Stimulated activated naive CD8-positive, alpha-beta T cell treated with anti-CD3 and anti-CD28 coated beads, Interleukin-15, Interleukin-2, amounts not matched to agents 100 U/mL and 50 U/mL, for 24 hours (primary cell): ENCODE measurements around the gene WIPF1.

Experiments used
- ATAC-seq: fragments of 150-1000 bp; cut with Tn5 transposase; one replicate; pipeline ENCODE4 v1.10.0; 2021
- DNase-seq: peaks from one replicate; pipeline ENCODE4 v3.0.0; 2021

The WIPF1 gene

GRCh38 chr2:174540893-174541292 lies 56.7 kb downstream of the WIPF1 start:
- ATAC-seq (no peak), DNase-seq (no peak)

- DNase-seq (no peak), ATAC-seq (no peak)
Measured at GRCh38 chr2:174535757-174536703, 61.6 kb downstream of the WIPF1 start.

- DNase-seq: no peak
Measured at GRCh38 chr2:174535083-174535482, 62.5 kb downstream of the WIPF1 start.

DNA sequence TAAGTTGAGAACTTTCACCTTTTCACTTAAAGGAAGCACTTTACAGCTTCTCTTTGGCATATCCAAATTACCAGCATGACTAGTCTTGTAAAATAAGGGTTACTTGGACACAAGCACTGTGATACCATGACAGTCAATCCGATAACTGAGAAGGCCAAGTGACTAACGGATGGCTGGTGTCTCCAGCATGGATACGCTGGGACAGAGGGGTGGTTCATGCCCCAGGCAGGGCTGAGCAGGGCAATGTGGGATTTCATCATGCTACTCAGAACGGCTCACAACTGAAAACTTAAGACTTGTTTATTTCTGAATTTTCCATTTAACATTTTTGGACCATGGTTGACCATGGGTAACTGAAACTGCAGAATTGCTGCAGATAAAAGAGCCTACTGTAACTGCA lies 67.7 kb downstream of the WIPF1 start:
- DNase-seq (no peak), ATAC-seq (no peak)

More at GRCh38 chr2:174535083-174535482, 62.5 kb downstream of the WIPF1 start:
- ATAC-seq: no peak

DNA sequence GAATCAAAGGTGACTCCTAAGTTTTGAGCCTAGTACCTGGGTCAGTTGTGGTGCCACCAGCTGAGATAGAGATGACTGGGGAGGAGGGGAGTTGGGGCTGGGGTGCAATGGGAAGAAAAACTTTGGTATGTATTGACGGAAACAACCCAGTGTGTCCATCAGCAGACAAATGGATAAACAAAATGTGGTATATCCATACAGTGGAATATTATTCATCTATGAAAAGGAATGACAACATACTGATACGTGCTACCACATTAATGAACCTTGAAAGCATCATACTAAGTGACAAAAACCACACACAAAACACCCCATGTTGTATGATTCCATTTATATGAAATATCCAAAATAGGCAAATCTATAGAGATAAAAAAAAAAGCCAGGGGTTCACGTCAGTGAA lies 69.6 kb downstream of the WIPF1 start:
- no peak for ATAC-seq
- no peak for DNase-seq

GRCh38 chr2:174527101-174527721 lies 70.4 kb downstream of the WIPF1 start:
- DNase-seq (no peak), ATAC-seq (no peak)

GRCh38 chr2:174524527-174524926 lies 73.1 kb downstream of the WIPF1 start:
- no peak for DNase-seq
- no peak for ATAC-seq

DNA sequence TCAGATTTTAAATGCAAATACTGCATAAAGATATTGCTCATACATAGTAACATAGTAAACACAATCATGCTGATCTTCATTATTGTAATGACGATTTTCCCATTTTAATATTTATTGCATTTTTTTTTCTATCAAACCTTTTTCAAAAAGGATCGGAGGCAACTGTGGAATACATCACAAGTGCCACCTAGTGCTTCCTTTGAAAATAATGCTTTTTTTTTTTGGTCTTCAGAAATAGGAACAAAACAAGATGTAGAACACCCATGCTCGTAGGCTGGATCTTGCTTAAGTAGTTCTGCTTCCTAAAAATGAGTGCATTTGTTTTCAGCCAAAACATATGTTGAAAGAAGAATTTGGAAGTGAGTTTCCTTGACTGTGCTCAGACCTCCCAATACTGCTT lies 75.1 kb downstream of the WIPF1 start:
- DNase-seq (no peak), ATAC-seq (no peak)

DNA sequence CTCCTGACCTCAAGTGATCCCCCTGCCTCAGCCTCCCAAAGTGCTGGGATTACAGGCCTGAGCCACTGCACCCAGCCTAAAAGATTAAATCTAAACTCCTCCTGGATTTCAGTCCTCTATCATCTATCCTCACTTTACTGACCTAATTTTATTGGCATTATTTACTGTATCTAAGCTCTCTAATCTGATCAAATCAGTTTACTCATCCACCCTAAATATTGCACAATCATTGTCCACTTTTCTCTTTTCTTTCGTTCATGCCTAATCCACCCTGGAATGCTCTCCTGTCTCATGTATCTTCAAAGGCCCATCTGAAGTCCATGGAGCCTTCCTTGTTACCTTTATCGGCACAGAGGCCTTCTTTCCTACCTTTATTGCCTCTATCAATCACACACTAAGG lies 79.2 kb downstream of the WIPF1 start:
- no peak for ATAC-seq
- no peak for DNase-seq

- DNase-seq (no peak), ATAC-seq (no peak)
Measured at GRCh38 chr2:174516501-174517378, 80.9 kb downstream of the WIPF1 start.

DNA sequence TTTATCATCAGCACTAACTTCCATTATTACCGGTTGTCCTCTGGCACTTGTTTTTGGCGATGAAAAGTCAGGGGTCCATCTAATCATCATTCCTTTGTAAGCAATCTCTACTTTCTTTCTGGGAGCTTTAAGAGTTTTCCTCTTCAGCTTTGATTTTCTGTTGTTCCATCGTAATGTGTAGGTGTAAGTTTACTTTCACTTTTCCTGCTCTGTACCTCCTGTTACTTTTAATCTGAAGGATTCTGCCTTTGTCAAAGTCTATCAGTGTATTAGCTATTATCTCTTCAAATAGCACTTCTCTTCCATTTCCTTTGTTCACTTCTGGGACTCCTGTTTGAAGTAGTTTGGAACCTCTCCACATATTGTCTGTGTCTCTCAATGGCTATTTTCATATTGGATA lies 85.3 kb downstream of the WIPF1 start:
- DNase-seq (no peak), ATAC-seq (no peak)

GRCh38 chr2:174511580-174512260 lies 85.9 kb downstream of the WIPF1 start:
- ATAC-seq (no peak), DNase-seq (no peak)

DNA sequence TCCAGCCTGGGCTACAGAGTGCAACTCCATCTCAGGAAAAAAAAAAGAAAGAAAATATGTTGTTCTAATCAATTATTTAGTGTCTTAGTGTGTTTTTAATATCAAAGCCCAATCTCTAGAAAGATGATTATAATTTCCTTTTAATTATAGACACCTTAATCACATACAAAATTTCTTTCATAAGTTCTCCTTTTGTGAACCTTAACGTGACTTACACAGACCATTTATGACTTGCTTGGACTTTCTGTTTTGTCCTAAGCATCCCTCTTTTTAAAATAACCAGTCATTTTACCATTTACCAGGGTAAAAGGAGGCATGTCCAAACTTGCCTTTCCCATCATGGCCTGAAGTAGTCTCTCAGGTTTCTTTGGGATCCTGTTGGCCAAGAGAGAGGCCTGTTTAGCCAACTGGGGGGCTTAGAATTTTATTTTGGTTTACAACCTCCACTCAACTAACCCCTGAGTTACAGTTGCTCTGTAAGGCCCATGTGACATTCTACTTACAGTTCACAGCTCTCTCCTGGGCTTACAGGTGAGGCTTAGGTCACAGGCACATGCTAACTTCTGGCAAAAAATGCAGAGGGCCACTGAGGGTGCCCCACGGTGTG lies 86.9 kb downstream of the WIPF1 start:
- ATAC-seq: no peak
- no peak for DNase-seq
